GM12878 (cell line): Measurements from ENCODE around the gene PCDHGC3. TPM values are rescaled to one million over a fixed set of nuclear protein-coding genes. Genes with fewer than 3 reads are reported as not detected.

Source experiments
- ATAC-seq: fragments of 200-7000 bp; cut with Tn5 transposase; 3 replicates; pipeline ENCODE4 v1.9.1; 2020; ENCODE audit warnings: mild to moderate bottlenecking, moderate library complexity
- BruUV-seq: library from RNA; stranded (reverse); fragments of 400-500 nt; replicated peaks from 2 replicates; lab custom pipeline; 2021; lab: Mats Ljungman, UMichigan
- CTCF ChIA-PET: fragments of 300-600 bp; sonication (Branson Sonifier 250); formaldehyde crosslinking; extraction: SDS; loops from one replicate; lab custom pipeline; 2021; ENCODE audit warnings: inconsistent platforms; lab: Yijun Ruan, JAX
- POLR2A ChIA-PET: fragments of 350-600 bp; formaldehyde crosslinking; extraction: SDS; loops from one replicate; lab custom pipeline; 2021; ENCODE audit warnings: inconsistent platforms; lab: Charles Lee
- RAD21 ChIA-PET: fragments of 300-600 bp; sonication (Branson Sonifier 250); formaldehyde crosslinking; loops from one replicate; lab custom pipeline; 2023; ENCODE audit warnings: antibody characterized with exemption; ENCODE audit not compliant: unreplicated experiment; lab: Charles Lee
- SMC1A ChIA-PET: fragments of 300-600 bp; sonication (Branson Sonifier 250); formaldehyde crosslinking; loops from one replicate; lab custom pipeline; 2023; ENCODE audit not compliant: unreplicated experiment, uncharacterized antibody; lab: Charles Lee
- DNase-seq: peaks from one replicate; pipeline ENCODE4 v3.0.0-alpha.2; 2011; ENCODE audit warnings: low read depth, low spot score
- FAIRE-seq: peaks from 3 replicates; lab custom pipeline; 2011; peaks lifted over from hg19 to GRCh38; lab: Jason Lieb, UNC
- H2AFZ ChIP-seq: 2 replicates; pipeline ENCODE4 v1.6.0; 2011; ENCODE audit warnings: low read depth, low read length, control low read depth; ENCODE audit not compliant: control insufficient read depth
- H3K27ac ChIP-seq: 2 replicates; pipeline ENCODE4 v1.5.1; 2011; ENCODE audit warnings: control low read depth; ENCODE audit not compliant: control insufficient read depth, insufficient read depth
- H3K27me3 ChIP-seq, 2 experiments: replicated peaks in 1 of 2; 2 replicates each; pipeline versions ENCODE4 v1.6.0 to v1.6.1; 2011; ENCODE audit warnings: low read length in 1 of 2; ENCODE audit not compliant: control insufficient read depth in 2 of 2, insufficient read depth in 2 of 2
- H3K36me3 ChIP-seq, 2 experiments: 2 replicates each; pipeline ENCODE4 v1.5.1; 2011; ENCODE audit warnings: low read length in 1 of 2; ENCODE audit not compliant: control insufficient read depth in 2 of 2, insufficient read depth in 2 of 2
- H3K4me1 ChIP-seq: 2 replicates; pipeline ENCODE4 v1.6.1; 2011; ENCODE audit warnings: mild to moderate bottlenecking, low read length, moderate library complexity, mixed read lengths; ENCODE audit not compliant: control insufficient read depth, insufficient read depth
- H3K4me2 ChIP-seq: 2 replicates; pipeline ENCODE4 v1.6.0; 2011; ENCODE audit warnings: control low read depth; ENCODE audit not compliant: control insufficient read depth, insufficient read depth
- H3K4me3 ChIP-seq: fragments of 200-600 bp; sonication (generic); 2 replicates; pipeline ENCODE4 v1.5.1; 2016
- H3K79me2 ChIP-seq: 2 replicates; pipeline ENCODE4 v1.6.0; 2011; ENCODE audit warnings: low read length; ENCODE audit not compliant: control insufficient read depth, insufficient read depth
- H3K9ac ChIP-seq: 2 replicates; pipeline ENCODE4 v1.8.0; 2011; ENCODE audit warnings: low read length, control low read depth, mixed read lengths; ENCODE audit not compliant: control insufficient read depth, insufficient read depth
- H3K9me3 ChIP-seq: replicated peaks from 3 replicates; pipeline ENCODE4 v1.5.1; 2011; ENCODE audit warnings: mild to moderate bottlenecking, low read length; ENCODE audit not compliant: control insufficient read depth, insufficient read depth
- H4K20me1 ChIP-seq: 2 replicates; pipeline ENCODE4 v1.6.0; 2011; ENCODE audit not compliant: control insufficient read depth, insufficient read depth
- CBX3 ChIP-seq: fragments of 200-600 bp; sonication (generic); IDR thresholded peaks from 2 replicates; pipeline ENCODE4 v1.6.1; 2016; ENCODE audit warnings: low read depth, borderline replicate concordance
- EGR1 ChIP-seq, 2 experiments: IDR thresholded peaks; 1 replicate in 1 of 2; 2 replicates in 1 of 2; pipeline ENCODE4 v1.6.1; 2011 to 2012; ENCODE audit warnings: low read depth in 2 of 2, low read length in 2 of 2, borderline replicate concordance in 1 of 2, mild to moderate bottlenecking in 1 of 2, moderate library complexity in 1 of 2
- NR2F1 ChIP-seq: fragments of 450-650 bp; conservative IDR thresholded peaks from 2 replicates; pipeline ENCODE4 v1.6.1; 2017; ENCODE audit warnings: mild to moderate bottlenecking
- RBBP5 ChIP-seq: fragments of 200-600 bp; sonication (generic); conservative IDR thresholded peaks from 2 replicates; pipeline ENCODE4 v1.6.1; 2016
- SKIL ChIP-seq: fragments of 450-650 bp; IDR thresholded peaks from 2 replicates; pipeline ENCODE4 v1.6.1; 2017; ENCODE audit warnings: mild to moderate bottlenecking, low read depth, inconsistent platforms; ENCODE audit not compliant: poor library complexity, severe bottlenecking
- YBX1 ChIP-seq: fragments of 450-650 bp; IDR thresholded peaks from 2 replicates; pipeline ENCODE4 v1.6.1; 2016; ENCODE audit warnings: antibody characterized with exemption
- ZBTB4 ChIP-seq: fragments of 450-650 bp; formaldehyde crosslinking; IDR thresholded peaks from 2 replicates; pipeline ENCODE4 v1.4.0; 2022; ENCODE audit warnings: mild to moderate bottlenecking, moderate library complexity
- WGBS: methylation state at CpG from one replicate; pipeline ENCODE4 v1.1.6; 2016; ENCODE audit warnings: low lambda C conversion rate; ENCODE audit not compliant: insufficient replicate concordance, insufficient coverage; ENCODE audit errors: missing lambda C conversion rate; 5-methylcytosine and 5-hydroxymethylcytosine counted together
- in situ Hi-C: fragments of 300-500 bp; cut with MboI; formaldehyde crosslinking; loops from 9 replicates; pipeline ENCODE4 v1.14.3; 2018; ENCODE audit warnings: mixed read lengths
- intact Hi-C: fragments of 100-400 bp; cut with micrococcal nuclease; formaldehyde crosslinking; loops from one replicate; pipeline ENCODE4 v1.14.2; 2022; ENCODE audit not compliant: unreplicated experiment
- polyA plus RNA-seq, 11 experiments: library from polyadenylated mRNA; depleted of rRNA in 4 of 11; unstranded in 6 of 11; stranded (reverse) in 5 of 11; fragments of >200 nt; fragmentation: Nextera tagmentation in 4 of 11; fragmentation: Illumina TruSeq in 1 of 11; extraction: Ambion mirVana in 4 of 11; extraction: Trizol in 1 of 11; gene quantifications; 1 replicate in 1 of 11; 2 replicates in 10 of 11; pipeline versions ENCODE4 v1.2.1 to v1.2.3, GENCODE V29; 2011 to 2016; ENCODE audit warnings: inconsistent platforms in 2 of 11, missing spikeins in 2 of 11, low read depth in 1 of 11
- total RNA-seq, 4 experiments: library from RNA; depleted of rRNA in 3 of 4; stranded (reverse); fragments of >200 nt in 3 of 4; fragmentation: Illumina TruSeq in 1 of 4; extraction: Trizol in 1 of 4; gene quantifications; 2 replicates each; pipeline versions ENCODE4 v1.2.1 to v1.2.3, GENCODE V29; 2013 to 2021

Gene PCDHGC3
- total and polyA plus RNA-seq, 10 of the 15 experiments (the other 5 are each of a cell fraction or from before 2014, with no cell fraction given) = 0.53 to 22.1 (median 12.0) TPM

GRCh38 chr5:141490771-141491170 lies 15.0 kb downstream of the PCDHGC3 start:
- no TSS peak for BruUV-seq
- Histone ChIP-seq H4K20me1 (no peaks in the 10 kb centered on the region), H3K9ac (no peak overlapping the region), H3K4me2 (peak overlapping the region; percentile 97; the same call in 1 of the 2 replicates), H3K9me3 (no peaks in the 10 kb centered on the region; the same call in 2 of the 3 replicates), H3K79me2 (no peaks in the 10 kb centered on the region), H2AFZ (no peak overlapping the region), H3K4me1 (peaks cover 24% of the 10 kb centered on the region), H3K27me3 (no peaks in the 10 kb centered on the region; a peak in 1 of 4 replicates), H3K36me3 (no peaks in the 10 kb centered on the region; a peak in 1 of 4 replicates), H3K4me3 (no peak overlapping the region), H3K27ac (no peak overlapping the region)
- SMC1A ChIA-PET = no interaction called here
- DNase-seq (no peak), FAIRE-seq (no peak), ATAC-seq (no peak)
- in situ Hi-C loops (no loop called here), intact Hi-C loops (no loop called here)
- CTCF ChIA-PET = interaction anchor here (3.4 kb wide), 1 partner anchor 14 kb away, joined by 23 read pairs; the partner anchor contains the start of gene PCDHGC3
- TF ChIP-seq YBX1 = no peak
- no peak for TF ChIP-seq CBX3
- no peak for TF ChIP-seq SKIL
- TF ChIP-seq EGR1 (IDR thresholded peaks at IDR 0.05; ENCODE audit: borderline replicate concordance in 1 of 2, low read depth in 2 of 2, low read length in 2 of 2) = no peak
- TF ChIP-seq RBBP5 = no peak
- TF ChIP-seq NR2F1 = no peak
- TF ChIP-seq ZBTB4 (CRISPR knock-in tag) = no peak
- 96% methylated on average over 13 of the region's 13 CpGs for WGBS
- RAD21 ChIA-PET = no interaction called here
- POLR2A ChIA-PET = interaction anchor here (1.2 to 1.7 kb wide), 2 partner anchors 16 to 23 kb away, joined by 3 to 5 read pairs; no protein-coding TSS in a partner anchor
